NT2/D1 (cell line): ENCODE data around the gene MT1X.

ENCODE experiments used
- DNase-seq: peaks from one replicate; pipeline ENCODE4 v3.0.0-alpha.2; 2011; ENCODE audit warnings: low read depth, low spot score
- H3K27me3 ChIP-seq: 2 replicates; pipeline ENCODE4 v1.6.0; 2011; ENCODE audit warnings: mild to moderate bottlenecking; ENCODE audit not compliant: insufficient read length, insufficient read depth
- H3K36me3 ChIP-seq: 2 replicates; pipeline ENCODE4 v1.6.1; 2011; ENCODE audit warnings: mild to moderate bottlenecking, low read length, mixed read lengths; ENCODE audit not compliant: insufficient read depth, insufficient read length
- H3K4me1 ChIP-seq: 2 replicates; pipeline ENCODE4 v1.5.1; 2011; ENCODE audit not compliant: insufficient read depth, insufficient read length
- H3K4me3 ChIP-seq: 2 replicates; pipeline ENCODE4 v1.5.1; 2011; ENCODE audit warnings: low read depth; ENCODE audit not compliant: insufficient read length
- H3K9ac ChIP-seq: 2 replicates; pipeline ENCODE4 v1.6.0; 2011; ENCODE audit warnings: low read depth; ENCODE audit not compliant: insufficient read length
- H3K9me3 ChIP-seq: 2 replicates; pipeline ENCODE4 v1.5.1; 2011; ENCODE audit warnings: mild to moderate bottlenecking, low read length; ENCODE audit not compliant: insufficient read depth
- SUZ12 ChIP-seq: IDR thresholded peaks from 2 replicates; pipeline ENCODE4 v1.6.1; 2011; ENCODE audit not compliant: insufficient read length, insufficient read depth; ENCODE audit errors: extremely low read depth
- YY1 ChIP-seq: IDR thresholded peaks from 2 replicates; pipeline ENCODE4 v1.6.1; 2011; ENCODE audit not compliant: insufficient read length, insufficient read depth
- ZNF274 ChIP-seq: IDR thresholded peaks from 2 replicates; pipeline ENCODE4 v1.6.1; 2011; ENCODE audit warnings: mild to moderate bottlenecking, low read depth, low read length

MT1X gene

DNA sequence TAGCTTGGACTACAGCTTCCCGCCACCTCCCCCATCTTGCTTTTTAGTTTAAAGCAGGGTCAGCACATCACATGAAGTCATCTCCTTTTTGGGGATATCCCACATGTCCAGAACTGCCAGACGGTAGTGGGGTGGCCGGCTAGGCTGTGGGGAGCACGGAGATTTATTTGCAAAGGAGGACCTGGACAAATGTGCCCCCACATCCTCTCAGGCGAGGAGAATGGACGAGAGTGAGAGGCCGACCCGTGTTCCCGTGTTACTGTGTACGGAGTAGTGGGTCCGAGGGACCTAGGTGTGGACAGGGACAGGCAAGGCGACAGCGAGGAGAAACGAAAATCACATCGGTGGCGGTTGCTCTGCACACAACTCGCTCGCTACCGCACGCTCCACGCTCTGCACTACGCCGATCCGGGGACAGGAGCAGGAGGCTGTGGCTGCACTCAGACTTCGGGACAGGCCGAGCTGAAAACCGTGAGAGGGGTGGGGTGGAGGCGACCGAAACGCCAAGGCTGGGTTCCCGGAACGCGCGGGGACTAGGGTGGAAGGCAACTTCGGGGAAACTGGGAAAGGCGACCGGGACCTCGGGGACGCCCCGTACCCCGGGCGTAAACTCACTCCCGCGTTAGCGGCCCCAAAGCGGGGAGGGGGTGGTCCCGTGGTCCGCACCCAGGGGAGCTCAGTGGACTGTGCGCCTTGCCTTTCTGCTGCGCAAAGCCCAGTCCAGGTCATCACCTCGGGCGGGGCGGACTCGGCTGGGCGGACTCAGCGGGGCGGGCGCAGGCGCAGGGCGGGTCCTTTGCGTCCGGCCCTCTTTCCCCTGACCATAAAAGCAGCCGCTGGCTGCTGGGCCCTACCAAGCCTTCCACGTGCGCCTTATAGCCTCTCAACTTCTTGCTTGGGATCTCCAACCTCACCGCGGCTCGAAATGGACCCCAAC, 44.2 kb upstream of the MT1X start, which contains the start of gene MT1A:
MT1A (plus strand) TSS at position 853 of the 937 bp plus-strand sequence; CDS start at position 926, 73 bp downstream.
- DNase-seq: no peak
- H3K4me3 ChIP-seq: peak within 1 kb of the TSS; percentile 55
- no peak for TF ChIP-seq ZNF274
- TF ChIP-seq SUZ12: peak; percentile 85
- TF ChIP-seq YY1: no peak
- H3K36me3 ChIP-seq: no peaks in the 10 kb centered on the region
- H3K9ac ChIP-seq: peak within 1 kb of the TSS; percentile 80
- H3K4me1 ChIP-seq: peaks cover 7% of the 10 kb centered on the region
- peaks cover 75% of the 10 kb centered on the region for H3K27me3 ChIP-seq
- no peaks in the 10 kb centered on the region for H3K9me3 ChIP-seq

GRCh38 chr16:56639045-56639444, 43.2 kb upstream of the MT1X start:
- Histone ChIP-seq H3K36me3 (no peaks in the 10 kb centered on the region), H3K4me1 (peaks cover 10% of the 10 kb centered on the region), H3K4me3 (no peak overlapping the region), H3K9ac (no peak overlapping the region), H3K27me3 (peaks cover 65% of the 10 kb centered on the region), H3K9me3 (no peaks in the 10 kb centered on the region)
- TF ChIP-seq YY1: no peak
- TF ChIP-seq ZNF274: no peak
- TF ChIP-seq SUZ12: no peak
- DNase-seq: no peak

GRCh38 chr16:56640076-56640475, 42.2 kb upstream of the MT1X start:
- DNase-seq: no peak
- Histone ChIP-seq H3K36me3 (no peaks in the 10 kb centered on the region), H3K4me1 (peaks cover 10% of the 10 kb centered on the region), H3K9me3 (no peaks in the 10 kb centered on the region), H3K27me3 (peaks cover 57% of the 10 kb centered on the region), H3K9ac (no peak overlapping the region), H3K4me3 (no peak overlapping the region)
- TF ChIP-seq YY1: no peak
- no peak for TF ChIP-seq ZNF274
- TF ChIP-seq SUZ12: no peak

DNA sequence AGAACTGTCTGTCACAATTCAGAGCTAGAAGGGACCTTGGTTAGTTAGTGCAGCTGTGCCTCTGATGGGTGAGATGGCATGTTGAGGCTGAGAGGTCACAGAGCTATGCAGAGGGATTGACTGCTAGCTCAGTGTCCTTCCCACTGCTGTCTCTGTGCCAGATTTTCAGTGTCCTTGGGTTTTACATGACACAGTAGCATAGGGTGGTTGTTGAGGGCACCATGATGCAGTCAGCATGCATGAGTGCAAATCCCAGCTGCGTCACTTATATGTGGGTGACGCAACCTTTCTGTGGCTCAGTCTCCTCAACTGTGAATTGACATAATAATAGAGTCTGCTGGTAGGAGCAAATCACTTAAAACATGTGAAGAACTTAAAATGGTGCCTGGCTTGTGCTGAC, 41.1 kb upstream of the MT1X start:
- no peak overlapping the region for H3K4me3 ChIP-seq
- H3K4me1 ChIP-seq: peaks cover 10% of the 10 kb centered on the region
- no peak for DNase-seq
- no peaks in the 10 kb centered on the region for H3K9me3 ChIP-seq
- TF ChIP-seq SUZ12: no peak
- no peaks in the 10 kb centered on the region for H3K36me3 ChIP-seq
- H3K9ac ChIP-seq: no peak overlapping the region
- H3K27me3 ChIP-seq: peaks cover 46% of the 10 kb centered on the region

GRCh38 chr16:56643080-56643778, 39.0 kb upstream of the MT1X start:
- peaks cover 26% of the 10 kb centered on the region for H3K27me3 ChIP-seq
- peaks cover 8% of the 10 kb centered on the region for H3K4me1 ChIP-seq
- no peak overlapping the region for H3K4me3 ChIP-seq
- no peaks in the 10 kb centered on the region for H3K9me3 ChIP-seq
- H3K9ac ChIP-seq: no peak overlapping the region
- no peaks in the 10 kb centered on the region for H3K36me3 ChIP-seq
- no peak for TF ChIP-seq SUZ12
- TF ChIP-seq ZNF274: no peak
- no peak for TF ChIP-seq YY1
- DNase-seq: no peak

- H3K27me3 ChIP-seq: peaks cover 20% of the 10 kb centered on the region
- no peak for DNase-seq
- H3K4me3 ChIP-seq: no peak overlapping the region
- H3K36me3 ChIP-seq: no peaks in the 10 kb centered on the region
- H3K4me1 ChIP-seq: peaks cover 5% of the 10 kb centered on the region
- H3K9ac ChIP-seq: no peak overlapping the region
- no peaks in the 10 kb centered on the region for H3K9me3 ChIP-seq
- TF ChIP-seq ZNF274 (no peak), YY1 (no peak), SUZ12 (no peak)
These were observed 38.4 kb upstream of the MT1X start for GRCh38 chr16:56643833-56644232.

DNA sequence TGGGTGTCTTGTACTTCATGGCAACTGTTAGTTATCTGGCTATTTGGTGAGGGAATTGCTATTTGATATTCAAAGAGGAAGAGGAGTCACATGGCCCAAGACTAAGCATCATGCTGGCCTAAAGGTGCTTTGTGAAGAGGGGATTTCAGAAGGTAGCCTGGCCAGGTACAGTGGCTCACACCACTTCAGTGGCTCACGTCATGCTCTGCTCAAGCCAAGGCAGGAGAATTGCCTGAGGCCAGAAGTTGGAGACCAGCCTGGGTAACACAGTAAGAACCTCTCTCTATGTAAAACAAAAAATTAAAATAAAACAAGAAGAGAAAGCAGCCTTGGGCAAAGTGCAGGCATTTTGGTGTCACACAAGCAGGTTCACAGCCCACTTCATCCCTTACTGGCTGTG, 37.0 kb upstream of the MT1X start:
- Histone ChIP-seq H3K27me3 (peaks cover 5% of the 10 kb centered on the region), H3K4me1 (peaks cover 5% of the 10 kb centered on the region)
- TF ChIP-seq SUZ12 (no peak), YY1 (no peak), ZNF274 (no peak)

More for the DNA sequence above, 37.0 kb upstream of the MT1X start:
- DNase-seq: no peak
- H3K9ac ChIP-seq: no peak overlapping the region
- H3K9me3 ChIP-seq: no peaks in the 10 kb centered on the region
- no peak overlapping the region for H3K4me3 ChIP-seq
- H3K36me3 ChIP-seq: no peaks in the 10 kb centered on the region
